Measurements from ENCODE around the gene XPO5. TPM values are rescaled to one million over a fixed set of nuclear protein-coding genes. Genes with fewer than 3 reads are reported as not detected.

Gene XPO5
- total RNA-seq, 2 donors from 2014 or later: 70.8 to 74.3 TPM

GRCh38 chr6:43579171-43579570, 3.3 kb upstream of the XPO5 start:
- no peak overlapping the region for H3K9ac ChIP-seq (ENCODE audit: extremely low read depth, low read length, poor library complexity, severe bottlenecking)
- peak overlapping the region; percentile 23 for H3K27ac Mint-ChIP-seq

GRCh38 chr6:43578748-43579147, 2.9 kb upstream of the XPO5 start:
- WGBS, 2 experiments (ENCODE audit: insufficient coverage in 1 of 2, insufficient read length in 1 of 2): 97% methylated on average over 3 of the region's 3 CpGs; no CpG with 5 or more reads in 1 of the 2 experiments
- Mint-ChIP-seq H3K36me3 (ENCODE audit: low read depth) (peaks cover 21% of the 10 kb centered on the region), H3K27me3 (ENCODE audit: insufficient read depth) (no peaks in the 10 kb centered on the region), H3K4me3 (no peak overlapping the region), H3K4me1 (peaks cover 11% of the 10 kb centered on the region), H3K9me3 (peaks cover 8% of the 10 kb centered on the region), H3K27ac (no peak overlapping the region)
- Histone ChIP-seq H3K36me3 (ENCODE audit: control insufficient read depth, insufficient read depth, low read length) (peaks cover 20% of the 10 kb centered on the region), H3K9ac (ENCODE audit: extremely low read depth, low read length, poor library complexity, severe bottlenecking) (no peak overlapping the region), H3K9me3 (ENCODE audit: control insufficient read depth, low read length) (peaks cover 8% of the 10 kb centered on the region), H3K27ac (ENCODE audit: low read depth, low read length) (no peak overlapping the region), H3K4me1 (ENCODE audit: control insufficient read depth, insufficient read depth, low read length) (peaks cover 4% of the 10 kb centered on the region), H3K27me3 (ENCODE audit: control insufficient read depth, insufficient read depth, low read length, poor library complexity, severe bottlenecking) (no peaks in the 10 kb centered on the region), H3K4me3 (ENCODE audit: low read length) (peak overlapping the region; percentile 100)
- DNase-seq: no peak
- TF ChIP-seq CTCF (conservative IDR thresholded peaks at IDR 0.05): no peak

More at GRCh38 chr6:43579171-43579570, 3.3 kb upstream of the XPO5 start:
- no peak for TF ChIP-seq CTCF (conservative IDR thresholded peaks at IDR 0.05)
- Histone ChIP-seq H3K9me3 (ENCODE audit: control insufficient read depth, low read length) (peaks cover 8% of the 10 kb centered on the region), H3K27me3 (ENCODE audit: control insufficient read depth, insufficient read depth, low read length, poor library complexity, severe bottlenecking) (no peaks in the 10 kb centered on the region), H3K27ac (ENCODE audit: low read depth, low read length) (no peak overlapping the region), H3K36me3 (ENCODE audit: control insufficient read depth, insufficient read depth, low read length) (peaks cover 24% of the 10 kb centered on the region), H3K4me3 (ENCODE audit: low read length) (peak overlapping the region; percentile 100), H3K4me1 (ENCODE audit: control insufficient read depth, insufficient read depth, low read length) (peaks cover 4% of the 10 kb centered on the region)
- H3K4me3 Mint-ChIP-seq: no peak overlapping the region
- peaks cover 8% of the 10 kb centered on the region for H3K9me3 Mint-ChIP-seq
- no peaks in the 10 kb centered on the region for H3K27me3 Mint-ChIP-seq (ENCODE audit: insufficient read depth)
- WGBS, 2 experiments (ENCODE audit: insufficient coverage in 1 of 2, insufficient read length in 1 of 2): 98 to 100% methylated on average over 2 of the region's 2 CpGs
- DNase-seq: no peak
- peaks cover 11% of the 10 kb centered on the region for H3K4me1 Mint-ChIP-seq
- peaks cover 24% of the 10 kb centered on the region for H3K36me3 Mint-ChIP-seq (ENCODE audit: low read depth)

GRCh38 chr6:43575105-43575771, 600 bp downstream of the XPO5 start:
- Histone ChIP-seq H3K4me3 (ENCODE audit: low read length) (peak overlapping the region; percentile 100), H3K36me3 (ENCODE audit: control insufficient read depth, insufficient read depth, low read length) (peaks cover 30% of the 10 kb centered on the region), H3K27me3 (ENCODE audit: control insufficient read depth, insufficient read depth, low read length, poor library complexity, severe bottlenecking) (no peaks in the 10 kb centered on the region), H3K9me3 (ENCODE audit: control insufficient read depth, low read length) (no peaks in the 10 kb centered on the region), H3K4me1 (ENCODE audit: control insufficient read depth, insufficient read depth, low read length) (peaks cover 4% of the 10 kb centered on the region), H3K27ac (ENCODE audit: low read depth, low read length) (peak overlapping the region; percentile 52), H3K9ac (ENCODE audit: extremely low read depth, low read length, poor library complexity, severe bottlenecking) (peak overlapping the region; percentile 52)
- Mint-ChIP-seq H3K36me3 (ENCODE audit: low read depth) (peaks cover 31% of the 10 kb centered on the region), H3K27ac (peak overlapping the region; percentile 86), H3K9me3 (peaks cover 2% of the 10 kb centered on the region), H3K27me3 (ENCODE audit: insufficient read depth) (no peaks in the 10 kb centered on the region), H3K4me1 (peaks cover 11% of the 10 kb centered on the region), H3K4me3 (peak overlapping the region; percentile 94)
- WGBS, 2 experiments (ENCODE audit: insufficient coverage in 1 of 2, insufficient read length in 1 of 2): 1% methylated on average over 22 to 37 of the region's 38 CpGs
- DNase-seq: no peak
- TF ChIP-seq CTCF (conservative IDR thresholded peaks at IDR 0.05): no peak
